CD4-positive, alpha-beta T cell treated with Interferon alpha-2 for 1 hour (primary cell): ENCODE measurements around the gene SPAG7.
A peak's percentile ranks its signal among the peaks of the same experiment; 100 is the strongest.

Experiments
- DNase-seq, 2 donors: peaks; one replicate each; pipeline ENCODE4 v3.0.0-alpha.2; 2020 to 2022

The SPAG7 gene

GRCh38 chr17:4973256-4974114 lies 5.9 kb upstream of the SPAG7 start:
- no peak for DNase-seq

- no peak for DNase-seq
Observed at GRCh38 chr17:4972752-4973151, 5.1 kb upstream of the SPAG7 start.

- DNase-seq, result no peak
Observed at GRCh38 chr17:4972322-4972721, 4.7 kb upstream of the SPAG7 start.

DNA sequence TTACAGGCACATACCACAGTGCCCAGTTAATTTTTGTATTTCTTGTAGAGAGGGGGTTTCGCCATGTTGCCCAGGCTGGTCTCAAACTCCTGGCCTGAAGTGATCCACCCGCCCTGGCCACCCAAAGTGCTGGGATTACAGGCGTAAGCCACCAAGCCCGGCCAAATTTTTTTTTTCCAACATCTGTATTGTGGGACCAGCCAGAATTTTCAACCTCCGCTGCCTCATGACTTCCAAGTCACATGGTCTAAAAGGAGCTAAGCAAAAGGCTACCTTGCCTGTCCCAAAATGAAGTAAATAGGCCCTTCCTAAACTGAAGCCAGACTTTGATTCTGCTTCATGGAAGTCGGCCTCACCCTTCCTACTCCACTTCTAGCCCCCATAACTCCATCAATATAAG lies 4.2 kb upstream of the SPAG7 start:
- DNase-seq, result no peak

DNA sequence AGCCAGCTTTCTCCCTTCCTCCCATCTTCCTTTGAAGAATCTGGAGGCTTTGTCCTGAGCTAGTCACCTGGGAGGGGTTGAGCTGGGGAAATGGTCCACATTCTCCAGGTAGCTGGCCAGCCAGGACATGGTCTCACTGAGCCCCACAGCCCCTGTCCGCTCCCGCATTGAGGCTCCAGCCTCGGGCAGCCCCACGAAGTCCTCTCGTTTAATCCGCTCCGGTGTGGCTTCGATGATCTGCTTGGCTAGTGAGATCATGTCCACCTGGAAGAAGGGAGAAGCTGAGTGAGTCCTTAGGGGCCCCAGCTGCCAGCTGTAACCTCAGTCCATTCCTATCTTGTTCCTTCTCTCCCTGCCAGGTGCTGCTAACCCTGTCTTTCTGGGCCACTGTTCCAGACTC lies 2.7 kb upstream of the SPAG7 start:
- no peak for DNase-seq

GRCh38 chr17:4969551-4970173 lies 2.0 kb upstream of the SPAG7 start:
- DNase-seq, result no peak

- no peak for DNase-seq
Observed at GRCh38 chr17:4969047-4969550, 1.5 kb upstream of the SPAG7 start.

- DNase-seq, result no peak
Observed at GRCh38 chr17:4968486-4969046, 949 bp upstream of the SPAG7 start.

DNA sequence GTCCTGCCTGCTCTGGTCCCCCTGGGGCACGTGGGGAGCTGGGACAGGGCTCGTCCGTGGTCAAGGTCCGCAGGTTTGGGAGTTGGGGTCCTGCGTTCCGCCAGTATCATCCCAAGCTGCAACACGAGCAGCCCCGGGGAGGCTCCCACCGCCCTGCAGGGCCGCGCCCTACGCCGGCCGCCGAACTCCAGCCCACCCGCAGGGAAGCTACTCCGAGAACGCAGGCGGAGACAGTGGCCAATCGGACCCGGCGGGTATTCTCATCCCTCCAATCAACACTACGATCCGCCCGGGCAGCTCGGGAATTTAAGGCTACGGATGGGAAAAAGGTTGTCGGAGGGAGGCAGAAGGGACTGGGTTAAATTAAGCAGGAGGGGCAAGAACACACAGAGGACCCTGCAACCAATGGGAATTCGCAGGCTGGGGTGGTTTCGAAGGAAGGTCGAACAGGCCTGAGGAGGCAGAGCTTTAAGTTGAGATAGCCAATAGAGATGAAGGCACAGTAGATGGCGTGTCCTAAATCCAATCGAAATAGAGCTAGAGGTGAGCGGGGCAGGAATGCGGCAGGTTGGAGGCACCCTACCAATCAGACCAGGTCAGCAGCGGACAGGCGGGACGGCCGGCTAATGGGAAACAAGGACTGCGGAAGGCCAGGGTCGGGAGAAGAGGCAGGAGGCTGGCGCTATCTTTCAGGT lies 626 bp downstream of the SPAG7 start:
- DNase-seq, result peak; percentile 99

- DNase-seq, result no peak
Observed at GRCh38 chr17:4965311-4965986, 2.2 kb downstream of the SPAG7 start.

DNA sequence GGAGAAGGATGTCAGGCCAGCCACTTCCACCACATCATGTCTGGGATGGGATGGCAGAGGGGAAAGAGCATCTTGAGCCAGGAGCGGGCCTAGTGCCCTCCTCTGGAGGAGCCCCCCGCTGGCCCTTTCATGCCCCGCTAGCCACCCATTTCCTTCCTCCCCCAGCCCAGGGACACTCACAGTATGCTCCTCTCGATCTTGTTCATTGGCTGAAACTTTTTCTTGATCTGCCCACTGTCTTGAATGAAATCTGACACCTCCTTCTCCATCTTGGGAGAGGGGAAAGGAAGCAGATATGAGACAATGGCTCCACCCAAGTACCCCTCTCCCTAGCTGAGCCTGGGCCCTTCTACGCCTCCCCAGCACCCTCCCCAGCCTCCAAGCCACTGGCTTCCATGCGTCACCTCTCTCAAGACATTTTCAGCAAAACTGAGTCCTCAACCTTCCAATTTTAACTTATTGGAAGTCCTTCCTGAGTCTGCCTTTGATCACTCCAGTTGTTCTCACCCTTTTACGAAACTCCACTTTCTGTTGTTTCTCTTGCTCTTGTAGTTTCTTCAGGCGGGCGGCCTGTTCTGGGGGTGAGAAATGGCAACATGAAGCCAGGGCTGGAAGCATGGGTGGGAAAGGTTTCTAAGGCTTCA lies 7.2 kb downstream of the SPAG7 start:
- DNase-seq, result no peak

GRCh38 chr17:4959261-4959965 lies 8.2 kb downstream of the SPAG7 start:
- no peak for DNase-seq

GRCh38 chr17:4958102-4958501 lies 9.5 kb downstream of the SPAG7 start:
- no peak for DNase-seq

DNA sequence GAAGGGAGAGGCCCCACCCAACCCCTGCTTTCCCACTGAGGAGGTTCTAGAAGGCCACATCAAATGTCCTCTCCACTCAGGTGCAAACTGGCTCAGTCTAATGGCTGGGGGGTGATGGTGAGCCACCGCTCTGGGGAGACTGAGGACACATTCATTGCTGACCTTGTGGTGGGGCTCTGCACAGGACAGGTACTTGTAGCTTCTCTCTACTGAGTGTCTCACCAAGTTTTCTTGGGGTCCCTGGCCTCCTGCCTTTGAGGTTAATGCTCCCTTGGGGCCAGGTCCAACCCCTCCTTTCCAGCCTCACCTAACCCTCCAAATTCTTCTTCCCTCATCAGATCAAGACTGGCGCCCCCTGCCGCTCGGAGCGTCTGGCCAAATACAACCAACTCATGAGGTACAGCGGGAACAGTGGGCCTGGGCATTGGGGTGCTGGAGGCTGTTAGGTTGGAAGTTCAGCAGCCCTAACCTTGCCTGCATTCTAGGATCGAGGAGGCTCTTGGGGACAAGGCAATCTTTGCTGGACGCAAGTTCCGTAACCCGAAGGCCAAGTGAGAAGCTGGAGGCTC lies 11.0 kb downstream of the SPAG7 start:
- peak; percentile 34 to 56 for DNase-seq

GRCh38 chr17:4955091-4955490 lies 12.5 kb downstream of the SPAG7 start:
- DNase-seq, result no peak

DNA sequence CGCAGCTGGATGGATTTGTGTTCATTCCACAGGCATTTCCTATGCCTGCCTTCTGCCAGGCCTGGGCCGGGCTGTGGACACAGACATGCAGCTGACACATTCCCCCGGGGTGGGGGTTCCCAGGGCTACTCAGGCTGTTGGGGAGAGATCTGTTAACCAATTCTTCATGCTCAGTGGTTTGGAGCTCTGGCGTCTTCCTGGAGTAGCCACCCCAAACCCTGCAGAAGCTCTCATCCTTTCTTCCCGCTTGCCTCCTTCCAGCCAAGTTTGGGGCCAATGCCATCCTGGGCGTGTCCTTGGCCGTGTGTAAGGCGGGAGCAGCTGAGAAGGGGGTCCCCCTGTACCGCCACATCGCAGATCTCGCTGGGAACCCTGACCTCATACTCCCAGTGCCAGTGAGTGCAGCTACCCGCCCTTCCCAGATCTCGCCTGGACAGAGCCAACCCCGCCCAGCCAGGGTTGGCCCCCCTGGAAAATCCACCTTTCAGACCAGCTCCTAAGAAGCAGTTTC lies 14.1 kb downstream of the SPAG7 start:
- no peak for DNase-seq

GRCh38 chr17:4951486-4951885 lies 16.1 kb downstream of the SPAG7 start:
- DNase-seq, result no peak

DNA sequence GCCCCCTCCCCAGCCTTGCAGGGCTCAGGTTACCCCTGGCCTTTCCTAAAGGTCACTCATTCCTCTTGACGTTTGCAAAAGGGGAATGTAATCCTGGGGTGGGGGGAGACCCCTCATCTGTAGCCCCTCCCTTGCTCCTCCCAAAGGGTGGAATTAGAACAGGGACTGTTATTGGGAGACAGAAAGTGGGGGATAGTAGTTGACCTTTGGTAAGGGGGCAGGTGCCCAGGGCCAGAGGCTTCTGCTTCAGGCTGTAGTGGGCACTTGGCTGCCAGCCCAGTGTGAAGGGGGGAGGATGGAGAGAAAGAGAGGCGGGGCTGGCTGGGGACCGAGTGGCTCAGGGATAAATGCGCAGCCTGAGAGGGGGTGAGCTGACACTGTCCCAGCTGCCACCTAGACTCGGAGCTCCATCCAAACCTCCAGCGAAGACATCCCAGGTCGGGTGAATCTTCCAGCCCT lies 16.8 kb downstream of the SPAG7 start, which contains the start of gene ENO3:
TSS of gene ENO3 (plus strand) at position 374 of the 459 bp plus-strand sequence. CDS start 711 bp downstream, outside the sequence.
- DNase-seq, result no peak

DNA sequence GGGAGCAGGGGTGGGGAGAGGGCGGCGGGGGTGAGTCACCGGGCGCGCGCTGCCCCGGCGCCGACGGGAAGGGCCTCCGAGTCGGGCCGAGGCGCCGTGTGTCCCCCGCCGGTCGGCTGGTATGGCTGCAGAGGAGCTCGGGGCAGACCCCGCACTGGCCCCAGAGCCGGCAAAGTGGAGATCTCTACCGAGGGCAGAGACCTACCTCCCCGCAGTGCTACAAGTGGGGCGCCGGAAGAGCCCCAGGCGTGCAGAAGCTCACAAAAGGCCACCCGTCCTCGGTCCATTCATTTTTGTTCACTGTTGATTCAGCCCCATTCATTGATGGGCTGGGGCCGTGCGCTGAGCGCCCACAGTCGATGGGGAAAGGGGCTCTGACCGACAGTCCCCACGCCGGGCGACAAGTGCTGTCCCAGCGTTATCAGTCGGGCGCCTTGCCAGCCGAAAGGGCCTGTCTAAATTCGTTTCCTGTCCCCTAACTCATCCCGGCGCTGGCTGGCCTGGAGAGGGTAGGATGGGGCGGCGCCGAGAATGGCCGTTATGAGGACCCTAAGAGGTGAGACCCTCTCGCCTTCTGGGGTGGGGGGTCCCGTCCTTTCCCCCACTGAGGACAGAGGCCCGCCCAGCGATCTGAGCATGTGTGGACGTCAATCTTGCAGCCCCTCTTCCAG lies 17.4 kb downstream of the SPAG7 start:
- DNase-seq, result peak in 1 of 2 donors; percentile 37
